ENCODE results near the gene PRSS27. TPM values are rescaled to one million over a fixed set of nuclear protein-coding genes. Genes with fewer than 3 reads are reported as not detected.
A peak's percentile ranks its signal among the peaks of the same experiment; 100 is the strongest.
"Not testable (repeated sequence)": the region's sequence is repeated elsewhere in the genome, so short reads cannot be mapped to it uniquely, and the experiment has no call there.

The PRSS27 gene
- total RNA-seq, 4 donors from 2014 or later = 1.2 TPM; not detected in 2

GRCh38 chr16:2691491-2692248 lies 28.4 kb downstream of the PRSS27 start:
- no peaks in the 10 kb centered on the region for H3K9me3 ChIP-seq
- peak overlapping the region in 1 of 4 donors; percentile 68 for H3K27ac ChIP-seq
- peaks cover 0 to 20% (median 8%) of the 10 kb centered on the region in 4 donors for H3K4me1 ChIP-seq
- H3K27me3 ChIP-seq = no peaks in the 10 kb centered on the region
- H3K36me3 ChIP-seq = peaks cover 0 to 37% (median 0%) of the 10 kb centered on the region in 3 donors
- TF ChIP-seq CTCF (IDR thresholded peaks at IDR 0.05) (no peak), POLR2A (IDR thresholded peaks at IDR 0.05) (no peak)
- no peak for DNase-seq
- H3K4me3 ChIP-seq = no peak overlapping the region

- Histone ChIP-seq H3K9me3 (no peaks in the 10 kb centered on the region), H3K4me3 (no peak overlapping the region), H3K36me3 (peaks cover 0 to 33% (median 0%) of the 10 kb centered on the region in 3 donors), H3K4me1 (peaks cover 0 to 20% (median 8%) of the 10 kb centered on the region in 4 donors), H3K27ac (no peak overlapping the region), H3K27me3 (no peaks in the 10 kb centered on the region)
- TF ChIP-seq CTCF (IDR thresholded peaks at IDR 0.05) = no peak
- DNase-seq = no peak
These were observed 29.2 kb downstream of the PRSS27 start for GRCh38 chr16:2690852-2691251.

- peaks cover 0 to 20% (median 8%) of the 10 kb centered on the region in 4 donors for H3K4me1 ChIP-seq
- no peak overlapping the region for H3K27ac ChIP-seq
These were observed 29.8 kb downstream of the PRSS27 start for GRCh38 chr16:2689968-2690801.

GRCh38 chr16:2689422-2689821 lies 30.6 kb downstream of the PRSS27 start:
- H3K9me3 ChIP-seq, DNase-seq, H3K4me3 ChIP-seq, H3K27me3 ChIP-seq, H3K27ac ChIP-seq: not testable (repeated sequence)
- Histone ChIP-seq H3K4me1 (peaks cover 0 to 20% (median 11%) of the 10 kb centered on the region in 4 donors), H3K36me3 (peaks cover 0 to 33% (median 0%) of the 10 kb centered on the region in 3 donors)

More at GRCh38 chr16:2689968-2690801, 29.8 kb downstream of the PRSS27 start:
- TF ChIP-seq POLR2A (IDR thresholded peaks at IDR 0.05) = no peak
- no peak for TF ChIP-seq CTCF (IDR thresholded peaks at IDR 0.05)
- Histone ChIP-seq H3K9me3 (no peaks in the 10 kb centered on the region), H3K4me3 (no peak overlapping the region), H3K36me3 (peaks cover 0 to 33% (median 0%) of the 10 kb centered on the region in 3 donors), H3K27me3 (no peaks in the 10 kb centered on the region)
- no peak for DNase-seq

GRCh38 chr16:2687531-2688308 lies 32.3 kb downstream of the PRSS27 start:
- Histone ChIP-seq H3K27ac (peak overlapping the region in 3 of 4 donors; percentile 53 to 80 (median 54)), H3K4me1 (peaks cover 0 to 13% (median 12%) of the 10 kb centered on the region in 4 donors), H3K9me3 (no peaks in the 10 kb centered on the region), H3K4me3 (peak overlapping the region in 1 of 4 donors; percentile 26), H3K27me3 (no peaks in the 10 kb centered on the region), H3K36me3 (peaks cover 0 to 31% (median 0%) of the 10 kb centered on the region in 3 donors)
- peak in 1 of 3 donors; percentile 48 for DNase-seq
- TF ChIP-seq CTCF (IDR thresholded peaks at IDR 0.05) (no peak), POLR2A (IDR thresholded peaks at IDR 0.05) (no peak)

Measured in Peyer's patch (tissue), 4 donors.